Activated T-helper 9 cell treated with anti-CD3 and anti-CD28 coated beads, Interleukin-2, amount 50 U/mL, for 16 hours (primary cell): Measurements from ENCODE around the gene LCE4A.
"Not testable (repeated sequence)": the region's sequence is repeated elsewhere in the genome, so short reads cannot be mapped to it uniquely, and the experiment has no call there.

Experiments
- DNase-seq: peaks from one replicate; pipeline ENCODE4 v3.0.0-alpha.2; 2020; ENCODE audit warnings: low read depth

LCE4A gene, protein sequence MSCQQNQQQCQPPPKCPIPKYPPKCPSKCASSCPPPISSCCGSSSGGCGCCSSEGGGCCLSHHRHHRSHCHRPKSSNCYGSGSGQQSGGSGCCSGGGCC

DNA sequence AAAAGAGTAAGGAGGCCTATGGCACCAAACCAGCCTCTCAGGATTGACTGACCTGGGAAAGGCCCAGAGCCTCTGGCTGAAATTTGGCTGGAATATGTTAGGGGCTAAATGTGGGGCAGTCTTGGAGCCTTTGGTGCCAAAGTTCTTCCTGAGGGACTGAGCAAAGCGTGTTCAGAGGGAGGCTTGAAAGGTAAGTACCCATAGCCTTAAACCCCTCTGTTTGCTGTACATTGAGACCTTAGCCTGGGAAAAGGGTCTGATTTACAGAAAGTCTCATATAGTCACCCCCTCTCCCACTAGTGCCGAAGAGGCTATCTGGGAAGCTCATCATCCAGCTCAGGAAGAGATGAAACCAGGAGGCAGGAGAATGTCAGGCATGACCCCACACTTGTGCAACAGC lies at the start of gene LCE4A:
Gene LCE4A (plus strand): TSS at position 301 of the 400 bp plus-strand sequence. CDS start 916 bp downstream, outside the sequence.
- no peak for DNase-seq

DNA sequence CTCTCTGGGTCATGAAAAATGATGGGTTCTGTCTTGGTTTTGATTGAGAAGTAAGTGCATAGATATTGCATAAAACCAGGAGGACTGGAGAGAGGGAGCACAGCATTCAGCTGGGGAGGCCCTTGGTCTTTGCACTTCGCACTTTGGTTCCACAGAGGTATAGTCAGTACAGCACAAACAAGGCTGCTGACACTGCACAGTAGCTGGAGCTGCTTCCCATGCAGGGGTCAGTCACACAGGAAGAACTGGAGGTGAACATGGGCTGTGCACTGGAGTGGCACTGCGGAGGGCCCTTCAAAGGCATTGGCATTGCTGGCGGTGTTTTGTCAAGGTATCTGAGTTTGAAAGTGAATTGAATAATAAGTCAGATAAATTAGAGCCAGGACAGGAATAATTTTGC lies 49.3 kb upstream of the LCE4A start:
- no peak for DNase-seq

DNA sequence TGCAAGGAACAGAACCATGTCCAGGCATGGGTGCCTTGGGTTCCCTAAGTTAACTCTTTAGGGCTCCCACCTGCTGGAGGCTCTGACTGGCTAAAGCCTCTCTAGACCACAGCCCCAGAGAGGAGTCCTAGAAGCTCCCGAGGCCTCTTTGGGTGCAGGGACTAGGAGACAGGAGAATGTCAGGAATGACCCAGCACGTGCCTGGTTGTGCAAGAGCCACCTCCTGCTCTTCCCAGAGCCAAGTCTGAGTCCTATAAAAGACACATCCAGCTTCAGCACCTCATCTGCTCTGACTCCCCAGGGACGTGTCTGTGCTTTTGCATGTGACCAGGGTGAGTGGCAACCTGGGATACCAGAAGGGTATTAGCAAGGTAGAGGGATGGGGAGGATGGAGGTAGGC lies 44.9 kb upstream of the LCE4A start, which contains the start of gene LCE2D:
Gene LCE2D (plus strand): TSS at position 283 of the 400 bp plus-strand sequence. CDS start 726 bp downstream, outside the sequence.
- DNase-seq = no peak

DNA sequence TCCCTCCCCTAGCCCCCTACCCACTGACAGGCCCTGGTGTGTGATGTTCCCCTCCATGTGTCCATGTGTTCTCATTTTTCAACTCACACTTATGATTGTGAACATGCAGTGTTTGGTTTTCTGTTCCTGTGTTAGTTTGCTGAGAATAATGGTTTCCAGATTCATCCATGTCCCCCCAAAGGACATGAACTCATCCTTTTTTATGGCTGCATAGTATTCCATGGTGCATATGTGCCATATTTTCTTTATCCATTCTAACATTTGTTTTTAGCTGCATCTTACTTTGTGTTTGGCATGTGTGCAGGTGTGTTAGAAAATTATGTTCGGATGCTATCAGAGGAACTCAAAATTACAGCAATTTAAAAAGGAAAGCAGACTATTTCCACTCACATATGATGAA lies 41.8 kb upstream of the LCE4A start:
- not testable (repeated sequence) for DNase-seq

DNA sequence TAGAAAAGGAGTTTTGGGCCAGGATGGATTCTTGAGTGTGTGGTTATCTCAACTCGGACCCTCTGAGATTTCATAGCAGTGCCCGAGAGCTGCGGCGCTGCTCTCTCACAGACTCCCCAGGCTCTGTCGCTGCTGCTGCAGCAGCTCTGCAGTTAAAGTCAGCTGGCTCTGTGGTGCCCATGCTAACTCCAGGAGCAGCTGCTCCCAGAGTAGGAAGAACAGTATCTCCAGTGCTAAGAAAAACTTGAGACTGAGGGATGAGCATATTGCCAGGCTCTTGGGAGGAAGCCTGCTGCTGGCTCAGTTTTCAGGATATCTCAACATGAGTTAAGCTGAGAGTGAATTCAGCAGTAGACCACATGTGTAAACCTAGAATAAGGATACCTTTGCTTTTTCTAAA lies 40.3 kb upstream of the LCE4A start:
- no peak for DNase-seq

DNA sequence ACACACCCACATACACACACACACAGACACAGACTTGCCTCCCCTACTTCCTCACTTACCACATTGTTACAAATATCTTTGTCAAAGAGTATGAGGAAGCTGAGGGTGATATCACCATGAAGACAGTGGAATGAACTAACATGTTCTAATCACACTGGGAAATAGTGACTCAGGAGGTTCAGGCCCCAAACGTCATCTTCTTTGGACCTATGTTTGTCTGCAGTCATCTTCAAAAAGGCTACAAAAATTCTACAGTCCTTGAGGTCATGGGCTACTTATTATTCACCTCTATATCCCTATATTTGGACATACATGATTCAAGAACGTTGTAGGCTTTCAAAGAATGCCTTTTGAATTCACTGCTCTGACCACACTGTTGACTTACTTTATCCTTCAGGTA lies 34.9 kb upstream of the LCE4A start:
- no peak for DNase-seq

DNA sequence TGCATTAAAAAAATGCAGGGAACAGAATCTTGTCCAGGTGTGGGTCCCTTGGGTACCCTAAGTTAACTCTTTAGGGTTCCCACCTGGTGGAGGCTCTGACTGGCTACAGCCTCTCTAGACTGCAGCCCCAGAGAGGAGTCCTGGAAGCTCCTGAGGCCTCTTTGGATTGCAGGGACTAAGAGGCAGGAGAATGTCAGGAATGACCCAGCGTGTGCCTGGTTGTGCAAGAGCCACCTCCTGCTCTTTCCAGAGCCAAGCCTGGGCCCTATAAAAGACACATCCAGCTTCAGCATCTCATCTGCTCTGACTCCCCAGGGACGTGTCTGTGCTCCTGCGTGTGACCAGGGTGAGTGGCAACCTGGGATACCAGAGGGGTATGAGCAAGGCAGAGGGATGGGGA lies 33.0 kb upstream of the LCE4A start, which contains the start of gene LCE2C:
Gene LCE2C (plus strand): TSS at position 297 of the 400 bp plus-strand sequence. CDS start 737 bp downstream, outside the sequence.
- not testable (repeated sequence) for DNase-seq

DNA sequence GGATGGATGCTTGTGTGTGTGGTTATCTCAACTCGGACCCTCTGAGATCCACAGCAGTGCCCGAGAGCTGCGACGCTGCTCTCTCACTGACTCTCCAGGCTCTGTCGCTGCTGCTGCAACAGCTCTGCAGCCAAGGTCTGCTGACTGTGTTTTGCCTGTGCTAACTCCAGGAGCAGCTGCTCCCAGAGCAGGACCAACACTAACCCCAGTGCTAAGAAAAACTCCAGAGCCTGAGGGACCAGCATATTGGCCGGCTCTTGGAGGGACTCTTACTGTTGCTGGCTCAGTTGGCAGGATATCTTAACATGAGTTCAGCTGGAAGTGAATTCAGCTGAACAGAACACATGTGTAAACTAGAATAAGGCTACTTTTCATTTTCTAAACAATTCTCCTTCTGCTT lies 28.5 kb upstream of the LCE4A start:
- DNase-seq = no peak

DNA sequence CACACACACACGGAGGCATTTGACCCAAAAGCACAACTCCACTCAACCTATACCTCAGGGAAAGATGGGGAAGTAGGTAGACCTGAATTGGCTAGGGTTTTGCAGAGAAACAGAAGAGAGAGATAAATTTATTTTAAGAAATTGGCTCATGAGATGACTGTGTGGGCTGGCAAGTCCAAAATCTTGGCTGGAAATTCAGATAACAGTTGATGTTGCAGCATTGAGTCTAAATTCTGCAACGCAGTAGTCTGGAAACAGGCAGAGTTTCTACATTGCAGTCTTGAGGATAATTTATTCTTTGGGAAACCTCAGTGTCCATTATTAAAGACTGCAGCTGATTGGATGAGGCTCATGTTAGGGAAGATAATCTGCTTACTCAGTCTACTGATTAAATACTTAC lies 26.3 kb upstream of the LCE4A start:
- no peak for DNase-seq

DNA sequence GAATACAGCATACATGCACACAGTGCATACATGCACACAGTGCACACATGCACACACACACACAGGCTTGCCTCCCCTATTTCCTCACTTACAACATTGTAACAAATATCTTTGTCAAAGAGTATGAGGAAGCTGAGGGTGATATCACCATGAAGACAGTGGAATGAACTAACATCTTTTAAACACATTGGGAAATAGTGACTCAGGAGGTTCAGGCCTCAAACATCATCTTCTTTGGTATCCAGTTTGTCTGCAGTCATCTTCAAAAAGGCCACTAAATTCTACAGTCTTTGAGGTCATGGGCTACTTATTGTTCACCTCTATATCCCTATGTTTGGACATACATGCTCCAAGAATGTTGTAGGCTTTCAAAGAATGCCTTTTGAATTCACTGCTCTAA lies 24.1 kb upstream of the LCE4A start:
- no peak for DNase-seq

DNA sequence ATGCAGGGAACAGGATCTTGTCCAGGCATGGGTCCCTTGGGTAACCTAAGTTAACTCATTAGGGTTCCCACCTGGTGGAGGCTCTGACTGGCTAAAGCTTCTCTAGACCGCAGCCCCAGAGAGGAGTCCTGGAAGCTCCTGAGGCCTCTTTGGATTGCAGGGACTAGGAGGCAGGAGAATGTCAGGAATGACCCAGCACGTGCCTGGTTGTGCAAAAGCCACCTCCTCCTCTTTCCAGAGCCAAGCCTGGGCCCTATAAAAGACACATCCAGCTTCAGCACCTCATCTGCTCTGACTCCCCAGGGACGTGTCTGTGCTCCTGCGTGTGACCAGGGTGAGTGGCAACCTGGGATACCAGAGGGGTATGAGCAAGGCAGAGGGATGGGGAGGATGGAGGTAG lies 22.1 kb upstream of the LCE4A start, which contains the start of gene LCE2B:
Gene LCE2B (plus strand): TSS at position 301 of the 400 bp plus-strand sequence. CDS start 721 bp downstream, outside the sequence.
- DNase-seq = not testable (repeated sequence)

DNA sequence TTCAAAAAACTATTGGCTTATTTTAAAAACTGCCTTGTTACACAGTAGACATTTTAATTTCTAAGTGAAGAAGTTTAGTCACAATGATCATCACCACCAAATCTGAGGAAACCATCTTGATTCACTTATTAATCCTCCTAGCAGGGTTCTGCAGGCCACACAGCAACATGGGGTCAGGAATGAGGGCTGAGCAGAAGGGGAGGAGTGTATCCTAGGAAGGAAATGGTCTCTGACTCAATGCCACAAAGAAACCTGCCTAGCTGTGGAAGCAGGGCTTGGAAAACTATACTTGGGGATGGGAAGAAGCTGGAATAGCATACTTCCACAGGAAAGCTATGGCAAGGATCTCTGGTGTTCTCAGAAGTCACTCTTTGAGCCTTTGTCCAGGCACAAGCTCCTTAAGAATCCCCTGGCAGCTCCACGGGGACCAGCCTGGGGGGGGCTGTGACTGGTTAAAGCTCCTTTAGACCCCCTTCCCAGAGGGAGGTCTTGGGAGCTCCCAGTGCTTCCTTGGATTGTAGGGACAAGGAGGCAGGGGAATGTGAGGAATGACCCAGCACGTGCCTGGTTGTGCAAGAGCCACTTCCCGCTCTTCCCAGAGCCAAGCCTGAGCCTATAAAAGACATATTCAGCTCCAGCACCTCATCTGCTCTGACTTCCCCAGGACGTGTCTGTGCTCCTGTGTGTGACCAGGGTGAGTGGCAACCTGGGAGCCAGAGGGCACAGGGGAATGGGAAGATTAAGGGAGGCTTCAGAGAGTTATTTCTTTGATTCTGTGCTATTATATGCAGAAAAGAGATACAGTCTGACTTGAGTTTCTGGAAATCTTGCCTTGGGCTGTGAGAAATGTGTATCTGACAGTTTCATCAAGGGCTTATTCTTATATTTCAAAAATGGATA lies 10.0 kb upstream of the LCE4A start, which contains the start of gene LCE2A:
Gene LCE2A (plus strand): TSS at position 645 of the 900 bp plus-strand sequence. CDS start 557 bp downstream, outside the sequence.
- no peak for DNase-seq

DNA sequence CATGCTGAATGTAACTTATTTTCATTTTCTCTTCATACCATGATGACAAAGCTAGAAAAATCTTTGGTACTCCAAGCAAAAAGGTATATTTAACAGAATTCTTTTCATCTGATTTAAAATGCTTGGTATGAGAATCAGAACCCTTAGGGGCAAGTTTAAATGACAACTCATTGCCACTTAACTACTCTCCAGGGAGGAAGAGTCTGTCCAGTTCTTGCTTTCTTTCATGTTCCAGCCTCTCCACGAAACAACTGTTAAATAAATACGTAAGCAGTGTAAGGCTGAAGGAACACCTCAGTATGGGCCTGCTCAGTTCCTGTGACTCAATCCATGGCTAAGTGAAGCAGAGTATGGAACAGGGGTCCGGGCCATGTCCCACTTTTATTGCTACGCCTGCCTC lies 8.2 kb upstream of the LCE4A start:
- no peak for DNase-seq

DNA sequence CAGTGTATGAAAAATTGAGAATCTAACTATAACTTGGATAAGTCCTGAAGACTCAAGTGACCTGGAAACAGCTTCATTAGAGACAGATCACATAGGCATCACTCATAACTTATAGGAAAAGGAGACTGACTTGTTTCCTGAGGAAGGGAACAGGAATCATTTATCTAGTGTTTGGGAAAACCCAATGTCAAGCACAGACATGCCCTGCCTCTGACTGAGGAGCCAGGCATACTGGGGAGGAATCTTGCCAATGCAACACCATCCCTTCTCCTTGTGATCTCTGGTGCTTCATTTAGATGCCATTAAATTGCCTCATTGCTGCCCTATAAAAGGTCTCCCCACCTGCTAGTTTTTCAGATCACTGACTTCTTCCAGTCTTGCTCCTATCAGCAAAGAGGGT lies 10.3 kb downstream of the LCE4A start:
- no peak for DNase-seq

DNA sequence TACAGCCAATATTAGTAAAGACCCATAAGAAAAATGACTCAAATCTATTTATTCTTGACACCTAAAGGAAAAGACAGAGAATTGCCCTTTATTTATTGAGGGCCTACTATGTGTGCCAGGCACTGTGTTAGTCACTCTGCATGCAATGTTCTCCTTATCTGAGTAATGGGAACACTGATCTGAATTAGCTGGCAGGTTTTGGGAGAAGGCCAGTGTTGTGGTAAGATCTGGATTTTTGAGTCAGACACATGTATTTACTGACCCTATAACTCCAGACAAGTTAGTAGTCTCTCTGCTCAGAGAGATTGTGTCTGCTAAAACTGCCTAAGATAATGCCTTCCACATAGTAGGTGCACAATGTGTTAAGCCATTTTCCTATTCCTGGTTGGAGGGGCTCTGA lies 17.3 kb downstream of the LCE4A start:
- DNase-seq = no peak

DNA sequence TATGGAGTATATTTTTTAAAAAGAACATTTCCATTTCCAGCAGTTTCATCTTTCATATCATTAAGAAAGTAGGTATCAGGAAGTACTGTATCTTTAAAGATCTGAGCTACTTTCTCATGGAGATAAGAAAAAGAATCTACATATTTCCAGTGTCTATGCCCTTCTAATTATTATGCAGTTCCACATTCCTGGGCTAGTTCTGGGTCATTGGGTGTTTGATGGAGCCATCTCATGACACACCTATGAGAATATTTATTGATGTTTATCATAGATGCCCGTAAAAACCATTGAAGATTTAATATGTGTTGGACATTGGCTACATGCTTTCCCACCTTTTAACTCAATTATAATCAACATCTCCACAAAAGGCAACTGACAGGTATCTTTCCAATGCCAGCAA lies 21.0 kb downstream of the LCE4A start:
- no peak for DNase-seq

DNA sequence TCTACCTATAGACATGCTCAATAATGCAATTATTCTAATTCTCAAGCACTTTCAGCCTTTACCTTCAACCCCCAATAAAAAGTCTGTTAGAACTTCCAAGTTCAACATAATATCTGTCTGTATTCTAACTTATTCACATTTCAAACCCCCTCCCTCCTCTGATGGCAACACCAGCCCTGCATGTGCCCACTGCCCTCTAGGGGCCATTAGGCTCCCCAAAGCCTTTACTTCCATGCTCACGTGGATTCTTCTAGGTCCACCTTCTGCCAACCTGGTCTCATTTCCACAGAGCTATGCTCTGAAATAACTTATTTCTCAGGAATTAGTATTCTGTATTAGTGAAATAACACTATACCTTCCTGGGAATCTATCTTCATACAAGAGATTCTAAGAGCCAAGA lies 27.7 kb downstream of the LCE4A start:
- no peak for DNase-seq

DNA sequence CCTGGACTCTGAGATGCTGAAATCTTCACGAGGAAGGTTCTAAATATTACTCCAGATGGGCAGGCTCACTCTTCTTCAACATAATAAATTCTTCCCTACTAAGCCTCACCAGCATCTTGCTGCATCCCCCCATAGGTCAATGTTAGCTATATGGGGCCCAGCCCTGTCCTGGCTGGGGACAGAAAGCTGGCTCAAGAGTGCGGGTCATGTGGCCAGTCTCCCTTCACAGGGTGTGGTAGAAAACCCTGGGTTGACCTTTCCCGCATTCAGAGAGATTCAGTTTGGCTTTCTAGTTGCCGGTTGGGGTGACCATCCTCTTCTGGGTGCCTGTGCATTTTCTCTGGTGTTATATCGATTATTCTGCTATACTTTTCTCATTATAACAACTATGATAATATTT lies 30.0 kb downstream of the LCE4A start:
- no peak for DNase-seq

DNA sequence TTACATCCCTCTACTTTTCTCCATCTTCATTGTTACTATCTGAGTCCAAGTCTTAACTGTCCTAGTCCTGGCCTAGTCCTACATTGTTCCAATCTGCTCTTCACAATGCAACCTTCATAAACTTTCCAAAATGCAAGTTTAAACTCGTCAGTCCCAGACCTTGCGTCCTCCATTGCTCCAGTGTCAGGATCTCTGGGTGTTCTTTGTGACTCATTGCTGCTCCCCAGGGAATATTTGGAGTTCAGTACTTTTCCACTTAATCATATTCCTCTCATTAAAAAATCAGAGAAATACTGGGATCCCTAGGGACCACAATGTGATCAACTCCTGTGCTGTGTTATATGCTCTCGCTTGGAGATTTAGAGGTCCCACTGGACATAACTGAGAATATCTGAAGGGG lies 31.9 kb downstream of the LCE4A start:
- no peak for DNase-seq

DNA sequence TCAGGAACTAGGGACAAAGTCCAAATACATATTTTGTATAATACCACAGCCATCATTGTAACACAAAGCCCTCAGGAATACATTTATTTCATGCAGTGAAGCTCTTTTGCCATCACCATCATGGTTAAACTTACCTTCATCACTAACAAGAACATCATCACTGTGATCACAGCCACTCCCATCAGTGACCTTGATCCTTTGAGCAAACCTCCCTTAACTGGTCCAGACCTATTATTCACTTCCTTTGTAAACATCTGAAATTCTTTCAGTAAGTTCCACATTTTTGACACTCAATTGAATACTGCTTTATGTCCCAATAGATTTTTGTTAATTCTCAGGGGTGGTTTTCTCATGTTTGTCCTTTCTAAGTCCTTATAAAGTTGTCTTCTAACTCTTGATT lies 33.7 kb downstream of the LCE4A start:
- DNase-seq = no peak

DNA sequence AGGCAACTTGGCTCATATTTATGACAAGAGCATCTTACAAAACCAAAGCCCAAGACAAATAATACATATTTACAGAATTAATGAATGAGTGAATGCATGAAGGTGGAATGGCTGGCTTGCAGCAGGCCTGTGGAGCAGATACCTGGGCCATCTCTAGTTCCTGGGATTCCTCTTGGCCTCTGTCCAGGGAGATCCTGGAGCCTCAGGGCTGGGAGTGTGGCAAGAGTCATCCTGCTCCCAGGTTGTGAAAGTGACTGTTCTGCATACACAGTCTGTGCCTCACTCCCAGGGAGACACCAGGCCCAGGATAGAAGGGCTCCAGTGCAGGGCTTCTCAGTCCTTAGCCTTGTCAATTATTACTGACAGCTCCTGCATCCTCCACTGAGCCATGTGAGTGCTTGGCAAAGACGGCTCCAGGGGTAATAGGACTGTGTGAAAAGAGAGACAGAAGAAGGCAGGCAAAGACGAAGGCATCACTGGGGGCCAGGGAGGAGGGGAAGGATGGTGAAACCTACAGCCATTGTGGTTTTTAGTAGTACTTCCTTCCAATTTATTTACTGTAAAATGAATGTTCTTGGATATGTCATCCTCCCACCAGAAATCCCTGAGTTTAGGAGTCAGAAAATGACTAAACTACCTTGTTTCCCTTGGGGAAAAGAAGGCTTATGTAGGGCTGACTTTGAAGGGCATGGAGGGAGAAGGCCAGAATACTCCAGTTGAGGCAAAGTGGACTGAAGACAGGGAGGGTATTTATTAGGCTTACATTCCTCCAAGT lies 35.6 kb downstream of the LCE4A start:
- DNase-seq = no peak

DNA sequence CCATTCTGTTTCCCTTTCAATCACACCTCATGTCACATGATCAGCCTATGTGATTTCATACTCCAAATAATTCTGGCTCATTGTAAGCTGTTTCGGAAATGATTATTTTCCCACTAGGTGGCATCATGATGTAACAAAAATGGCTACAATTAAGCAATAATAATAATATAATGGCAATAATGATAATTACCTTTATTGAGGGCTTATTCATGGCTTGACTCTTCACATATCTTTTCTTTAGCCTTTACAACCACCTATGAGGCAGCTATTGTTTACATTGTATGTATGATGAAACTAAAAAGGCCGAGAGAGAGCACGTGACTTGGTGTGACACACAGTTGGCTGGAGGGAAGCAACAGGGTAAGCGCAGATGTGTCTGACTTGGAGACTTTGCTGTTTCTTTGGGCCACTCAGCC lies 37.3 kb downstream of the LCE4A start:
- DNase-seq = no peak
